EH (cell line): Measurements from ENCODE around the gene ABCA2.

Source experiments
- DNase-seq: peaks from one replicate; pipeline ENCODE4 v3.0.0-alpha.2; 2015; ENCODE audit warnings: low read depth

ABCA2 gene, protein sequence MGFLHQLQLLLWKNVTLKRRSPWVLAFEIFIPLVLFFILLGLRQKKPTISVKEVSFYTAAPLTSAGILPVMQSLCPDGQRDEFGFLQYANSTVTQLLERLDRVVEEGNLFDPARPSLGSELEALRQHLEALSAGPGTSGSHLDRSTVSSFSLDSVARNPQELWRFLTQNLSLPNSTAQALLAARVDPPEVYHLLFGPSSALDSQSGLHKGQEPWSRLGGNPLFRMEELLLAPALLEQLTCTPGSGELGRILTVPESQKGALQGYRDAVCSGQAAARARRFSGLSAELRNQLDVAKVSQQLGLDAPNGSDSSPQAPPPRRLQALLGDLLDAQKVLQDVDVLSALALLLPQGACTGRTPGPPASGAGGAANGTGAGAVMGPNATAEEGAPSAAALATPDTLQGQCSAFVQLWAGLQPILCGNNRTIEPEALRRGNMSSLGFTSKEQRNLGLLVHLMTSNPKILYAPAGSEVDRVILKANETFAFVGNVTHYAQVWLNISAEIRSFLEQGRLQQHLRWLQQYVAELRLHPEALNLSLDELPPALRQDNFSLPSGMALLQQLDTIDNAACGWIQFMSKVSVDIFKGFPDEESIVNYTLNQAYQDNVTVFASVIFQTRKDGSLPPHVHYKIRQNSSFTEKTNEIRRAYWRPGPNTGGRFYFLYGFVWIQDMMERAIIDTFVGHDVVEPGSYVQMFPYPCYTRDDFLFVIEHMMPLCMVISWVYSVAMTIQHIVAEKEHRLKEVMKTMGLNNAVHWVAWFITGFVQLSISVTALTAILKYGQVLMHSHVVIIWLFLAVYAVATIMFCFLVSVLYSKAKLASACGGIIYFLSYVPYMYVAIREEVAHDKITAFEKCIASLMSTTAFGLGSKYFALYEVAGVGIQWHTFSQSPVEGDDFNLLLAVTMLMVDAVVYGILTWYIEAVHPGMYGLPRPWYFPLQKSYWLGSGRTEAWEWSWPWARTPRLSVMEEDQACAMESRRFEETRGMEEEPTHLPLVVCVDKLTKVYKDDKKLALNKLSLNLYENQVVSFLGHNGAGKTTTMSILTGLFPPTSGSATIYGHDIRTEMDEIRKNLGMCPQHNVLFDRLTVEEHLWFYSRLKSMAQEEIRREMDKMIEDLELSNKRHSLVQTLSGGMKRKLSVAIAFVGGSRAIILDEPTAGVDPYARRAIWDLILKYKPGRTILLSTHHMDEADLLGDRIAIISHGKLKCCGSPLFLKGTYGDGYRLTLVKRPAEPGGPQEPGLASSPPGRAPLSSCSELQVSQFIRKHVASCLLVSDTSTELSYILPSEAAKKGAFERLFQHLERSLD (N-terminal part only)

DNA sequence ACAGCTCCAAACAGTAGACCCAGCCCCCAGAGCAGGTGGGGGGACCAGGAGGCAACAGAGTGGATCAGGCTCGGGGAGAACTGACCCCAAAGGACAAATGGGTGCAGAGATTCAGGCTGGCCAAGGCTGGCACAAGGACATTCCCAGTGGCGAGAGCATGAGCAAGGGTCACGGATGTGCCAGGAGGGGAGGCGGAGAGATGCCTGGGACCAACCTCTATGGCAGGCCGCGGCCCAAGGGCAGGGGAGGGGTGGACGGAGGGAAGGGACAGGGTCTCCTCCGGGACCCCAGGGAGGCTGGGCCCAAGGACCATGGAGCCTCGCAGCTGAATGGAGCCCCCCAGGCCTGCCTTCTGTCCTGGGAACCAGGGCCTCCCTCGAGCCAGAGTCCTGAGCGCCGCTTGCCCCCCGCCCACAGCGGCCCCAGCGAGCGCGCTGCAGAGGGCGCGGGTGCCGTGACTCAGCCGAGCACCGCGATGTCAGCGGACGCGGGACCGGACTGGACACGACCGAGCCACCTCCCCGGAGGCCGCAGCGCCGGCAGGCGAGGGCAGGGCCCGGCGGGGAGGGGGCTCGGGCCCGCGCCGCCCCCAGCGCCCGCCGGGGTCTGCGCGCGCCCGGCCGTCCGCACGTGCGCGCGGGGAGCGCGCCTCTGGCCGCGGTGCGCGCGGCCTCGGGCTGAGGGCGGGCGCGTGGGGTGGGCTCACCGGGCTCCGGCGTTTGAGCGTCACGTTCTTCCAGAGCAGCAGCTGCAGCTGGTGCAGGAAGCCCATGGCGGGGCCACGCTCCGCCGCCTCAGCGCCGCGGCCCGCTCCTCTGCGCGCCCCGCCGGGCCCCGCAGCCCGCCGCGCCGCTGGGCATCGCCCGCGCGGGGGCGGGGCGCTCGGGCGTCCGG, at the start of gene ABCA2:
Gene ABCA2 (minus strand): TSS at position 869 of the 894 bp plus-strand sequence. CDS start 97 bp downstream, at position 772.
- peak; percentile 39 for DNase-seq

- DNase-seq, result peak; percentile 69
Measured at GRCh38 chr9:137077010-137077747, 49.1 kb upstream of the ABCA2 start, which contains the start of gene UAP1L1. TSS of gene UAP1L1 (plus strand) at chr9:137077517. CDS start at chr9:137077533, 16 bp downstream.

- no peak for DNase-seq
Measured at GRCh38 chr9:137076636-137077009, 48.6 kb upstream of the ABCA2 start.

DNA sequence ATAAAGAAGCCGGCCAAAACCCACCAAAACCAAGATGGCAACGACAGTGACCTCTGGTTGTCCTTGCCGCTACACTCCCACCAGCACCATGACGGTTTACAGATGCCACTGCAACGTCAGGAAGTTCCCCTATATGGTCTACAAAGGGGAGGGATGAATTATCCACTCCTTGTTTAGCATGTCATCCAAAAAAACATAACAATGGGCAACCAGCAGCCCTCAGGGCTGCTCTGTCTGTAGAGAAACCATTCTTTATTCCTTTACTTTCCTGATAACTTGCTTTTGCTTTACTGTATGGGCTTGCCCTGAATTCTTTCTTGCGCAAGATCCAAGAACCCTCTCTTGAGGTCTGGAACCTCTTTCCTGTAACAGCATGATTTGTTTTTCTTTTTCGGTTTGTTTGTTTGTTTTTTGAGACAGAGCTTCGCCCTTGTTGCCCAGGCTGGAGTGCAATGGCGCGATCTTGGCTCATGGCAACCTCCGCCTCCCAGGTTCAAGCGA, 47.3 kb upstream of the ABCA2 start:
- DNase-seq, result no peak

- DNase-seq, result no peak
Measured at GRCh38 chr9:137074657-137075274, 46.7 kb upstream of the ABCA2 start.

- DNase-seq, result no peak
Measured at GRCh38 chr9:137073992-137074399, 46.0 kb upstream of the ABCA2 start.

DNA sequence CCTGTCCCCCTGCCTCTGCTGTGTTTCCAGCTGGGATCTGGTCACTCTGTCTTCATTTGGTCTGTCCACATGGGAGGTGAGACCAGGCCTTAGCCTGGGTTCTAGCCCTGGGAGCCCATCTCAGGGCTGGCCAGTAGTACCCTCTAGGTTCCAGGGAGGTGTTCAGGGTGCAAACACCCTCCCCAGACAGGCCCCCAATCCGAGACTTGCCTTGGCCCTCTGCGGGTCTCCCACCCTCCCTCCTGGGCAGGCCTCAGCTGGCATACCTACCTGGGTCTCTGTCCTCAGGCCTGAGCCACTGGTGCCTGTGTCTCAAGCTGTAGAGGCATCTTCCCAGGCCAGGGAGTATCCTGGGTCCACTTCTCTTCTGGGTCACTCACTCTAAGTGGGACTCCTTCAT, 43.2 kb upstream of the ABCA2 start:
- DNase-seq, result no peak

GRCh38 chr9:137070906-137071275, 42.9 kb upstream of the ABCA2 start:
- DNase-seq, result no peak

GRCh38 chr9:137070201-137070905, 42.3 kb upstream of the ABCA2 start, which contains the start of gene SAPCD2:
TSS of gene SAPCD2 (minus strand) at chr9:137070557. CDS start at chr9:137070460, 97 bp downstream.
- peak; percentile 90 for DNase-seq

- DNase-seq, result no peak
Measured at GRCh38 chr9:137069508-137070091, 41.6 kb upstream of the ABCA2 start.

DNA sequence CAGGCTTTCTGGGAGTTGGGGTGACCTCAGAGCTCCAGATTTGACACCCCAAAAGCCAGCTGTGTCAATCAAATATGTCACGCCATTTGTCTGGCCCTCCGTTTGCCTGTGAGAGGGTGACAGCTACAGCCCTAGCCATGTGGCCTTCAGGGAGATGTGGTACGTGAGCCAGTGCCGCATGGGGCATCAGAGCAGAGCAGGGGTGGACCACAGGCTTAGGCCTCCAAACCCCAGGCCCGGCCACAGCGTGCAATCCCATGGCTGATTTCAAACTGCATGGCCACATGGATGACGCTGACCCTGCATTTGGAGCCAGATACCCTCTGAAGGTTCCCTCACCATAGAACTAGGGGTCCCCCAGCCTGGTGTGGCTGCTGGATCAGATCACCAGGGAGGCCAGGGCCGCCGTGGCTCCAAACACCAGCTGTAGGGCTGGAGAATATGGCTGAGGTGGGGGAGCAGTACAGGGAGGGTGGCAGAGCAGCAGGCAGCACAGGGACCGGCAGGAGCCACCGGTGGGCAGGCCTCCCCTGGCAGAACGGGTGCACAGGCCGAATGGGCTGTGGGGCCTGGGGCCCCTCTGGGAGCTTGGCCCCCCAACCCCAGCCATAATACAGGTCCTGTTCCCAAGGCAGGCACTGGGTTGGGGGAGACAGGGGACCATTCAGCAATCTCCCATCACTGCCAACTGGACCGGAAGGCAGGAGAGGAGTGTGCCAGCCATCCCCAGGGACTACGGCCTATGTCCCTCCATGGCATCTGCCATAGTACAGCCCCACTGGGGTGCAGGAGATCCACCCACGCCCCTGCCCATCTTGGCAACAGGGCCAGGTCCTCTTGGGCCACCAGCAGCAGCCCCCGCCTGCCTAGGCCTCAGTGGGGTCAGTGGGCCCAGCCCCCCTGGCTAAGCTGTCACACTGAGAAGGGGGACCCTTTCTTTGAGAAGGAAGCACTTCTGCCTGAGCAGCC, 40.8 kb upstream of the ABCA2 start:
- DNase-seq, result no peak

GRCh38 chr9:137067860-137068538, 40.0 kb upstream of the ABCA2 start:
- peak; percentile 78 for DNase-seq

GRCh38 chr9:137066096-137066861, 38.2 kb upstream of the ABCA2 start:
- no peak for DNase-seq

- no peak for DNase-seq
Measured at GRCh38 chr9:137065336-137065967, 37.4 kb upstream of the ABCA2 start.

DNA sequence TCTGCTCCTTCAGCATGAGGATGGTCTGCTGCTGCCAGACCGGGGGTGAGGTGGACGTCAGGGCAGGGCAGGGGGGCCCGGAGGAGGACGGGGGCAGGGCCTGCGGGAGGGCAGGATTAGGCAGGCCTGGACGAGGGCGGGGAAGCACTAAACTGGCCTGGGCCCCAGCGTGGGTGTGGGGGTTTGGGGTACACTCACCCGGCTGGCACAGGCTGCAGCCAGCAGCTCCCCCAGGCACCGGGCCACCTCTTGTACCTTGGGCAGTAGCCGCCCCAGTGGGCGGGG, 36.8 kb upstream of the ABCA2 start:
- no peak for DNase-seq
